ENCODE results near the gene FLNC. TPM values are rescaled to one million over a fixed set of nuclear protein-coding genes. Genes with fewer than 3 reads are reported as not detected.

Gene FLNC
- total RNA-seq, 1 experiment from 2014 or later = 10.2 TPM

DNA sequence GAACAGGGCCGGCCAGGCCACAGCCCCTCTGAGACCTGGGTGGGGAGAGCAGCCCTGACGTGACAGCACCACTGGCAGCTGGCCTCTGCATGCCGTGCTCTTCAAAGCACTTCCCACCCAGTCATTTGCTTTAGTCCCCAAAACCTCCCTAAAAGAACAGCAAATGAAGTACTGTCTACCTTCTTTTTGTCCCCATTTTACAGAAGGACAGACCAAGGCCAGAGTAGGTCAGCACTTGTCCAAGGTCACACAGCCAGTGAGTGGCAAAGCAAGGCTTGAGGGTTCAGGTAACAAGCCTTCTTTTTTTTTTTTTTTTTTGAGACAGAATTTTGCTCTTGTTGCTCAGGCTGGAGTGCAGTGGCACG is 47.5 kb downstream of the FLNC start:
- intact Hi-C loops (cut with micrococcal nuclease; ENCODE audit: unreplicated experiment) = no loop called here
- H3K36me3 ChIP-seq (ENCODE audit: control insufficient read depth, insufficient read depth, low read length) = no peaks in the 10 kb centered on the region
- POLR2A ChIA-PET = no interaction called here
- DNase-seq (ENCODE audit: low read depth, low spot score) (no peak), ATAC-seq (no peak)
- no TSS peak for BruUV-seq (replicated peaks)
- no peaks in the 10 kb centered on the region for H3K27me3 ChIP-seq (ENCODE audit: control insufficient read depth, insufficient read depth, low read length)
- H3K4me1 ChIP-seq (ENCODE audit: control insufficient read depth, insufficient read depth, low read length) = no peaks in the 10 kb centered on the region
- CTCF ChIA-PET = no interaction called here
- H3K4me3 ChIP-seq (ENCODE audit: low read depth in 2 of 2, low read length in 2 of 2) = no peak overlapping the region
- no peaks in the 10 kb centered on the region for H3K9me3 ChIP-seq (ENCODE audit: control insufficient read depth, insufficient read depth, low read depth, low read length)
- TF ChIP-seq SIN3A (IDR thresholded peaks at IDR 0.05; ENCODE audit: borderline replicate concordance, insufficient read depth, low read depth, low read length) = no peak
- no peak for TF ChIP-seq TCF7L2 (IDR thresholded peaks at IDR 0.05; ENCODE audit: low read depth, low read length)
- no peak for TF ChIP-seq POLR2AphosphoS5 (IDR thresholded peaks at IDR 0.05; ENCODE audit: low read depth, low read length)
- TF ChIP-seq, protein P1, sequence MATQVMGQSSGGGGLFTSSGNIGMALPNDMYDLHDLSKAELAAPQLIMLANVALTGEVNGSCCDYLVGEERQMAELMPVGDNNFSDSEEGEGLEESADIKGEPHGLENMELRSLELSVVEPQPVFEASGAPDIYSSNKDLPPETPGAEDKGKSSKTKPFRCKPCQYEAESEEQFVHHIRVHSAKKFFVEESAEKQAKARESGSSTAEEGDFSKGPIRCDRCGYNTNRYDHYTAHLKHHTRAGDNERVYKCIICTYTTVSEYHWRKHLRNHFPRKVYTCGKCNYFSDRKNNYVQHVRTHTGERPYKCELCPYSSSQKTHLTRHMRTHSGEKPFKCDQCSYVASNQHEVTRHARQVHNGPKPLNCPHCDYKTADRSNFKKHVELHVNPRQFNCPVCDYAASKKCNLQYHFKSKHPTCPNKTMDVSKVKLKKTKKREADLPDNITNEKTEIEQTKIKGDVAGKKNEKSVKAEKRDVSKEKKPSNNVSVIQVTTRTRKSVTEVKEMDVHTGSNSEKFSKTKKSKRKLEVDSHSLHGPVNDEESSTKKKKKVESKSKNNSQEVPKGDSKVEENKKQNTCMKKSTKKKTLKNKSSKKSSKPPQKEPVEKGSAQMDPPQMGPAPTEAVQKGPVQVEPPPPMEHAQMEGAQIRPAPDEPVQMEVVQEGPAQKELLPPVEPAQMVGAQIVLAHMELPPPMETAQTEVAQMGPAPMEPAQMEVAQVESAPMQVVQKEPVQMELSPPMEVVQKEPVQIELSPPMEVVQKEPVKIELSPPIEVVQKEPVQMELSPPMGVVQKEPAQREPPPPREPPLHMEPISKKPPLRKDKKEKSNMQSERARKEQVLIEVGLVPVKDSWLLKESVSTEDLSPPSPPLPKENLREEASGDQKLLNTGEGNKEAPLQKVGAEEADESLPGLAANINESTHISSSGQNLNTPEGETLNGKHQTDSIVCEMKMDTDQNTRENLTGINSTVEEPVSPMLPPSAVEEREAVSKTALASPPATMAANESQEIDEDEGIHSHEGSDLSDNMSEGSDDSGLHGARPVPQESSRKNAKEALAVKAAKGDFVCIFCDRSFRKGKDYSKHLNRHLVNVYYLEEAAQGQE (IDR thresholded peaks at IDR 0.05; ENCODE audit: insufficient read depth in 1 of 2, low read depth in 2 of 2, low read length in 1 of 2) = no peak
- TF ChIP-seq, protein P2, sequence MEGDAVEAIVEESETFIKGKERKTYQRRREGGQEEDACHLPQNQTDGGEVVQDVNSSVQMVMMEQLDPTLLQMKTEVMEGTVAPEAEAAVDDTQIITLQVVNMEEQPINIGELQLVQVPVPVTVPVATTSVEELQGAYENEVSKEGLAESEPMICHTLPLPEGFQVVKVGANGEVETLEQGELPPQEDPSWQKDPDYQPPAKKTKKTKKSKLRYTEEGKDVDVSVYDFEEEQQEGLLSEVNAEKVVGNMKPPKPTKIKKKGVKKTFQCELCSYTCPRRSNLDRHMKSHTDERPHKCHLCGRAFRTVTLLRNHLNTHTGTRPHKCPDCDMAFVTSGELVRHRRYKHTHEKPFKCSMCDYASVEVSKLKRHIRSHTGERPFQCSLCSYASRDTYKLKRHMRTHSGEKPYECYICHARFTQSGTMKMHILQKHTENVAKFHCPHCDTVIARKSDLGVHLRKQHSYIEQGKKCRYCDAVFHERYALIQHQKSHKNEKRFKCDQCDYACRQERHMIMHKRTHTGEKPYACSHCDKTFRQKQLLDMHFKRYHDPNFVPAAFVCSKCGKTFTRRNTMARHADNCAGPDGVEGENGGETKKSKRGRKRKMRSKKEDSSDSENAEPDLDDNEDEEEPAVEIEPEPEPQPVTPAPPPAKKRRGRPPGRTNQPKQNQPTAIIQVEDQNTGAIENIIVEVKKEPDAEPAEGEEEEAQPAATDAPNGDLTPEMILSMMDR (IDR thresholded peaks at IDR 0.05) = no peak
- H3K27ac ChIP-seq (ENCODE audit: low read length) = no peak overlapping the region
- in situ Hi-C loops (cut with HindIII; ENCODE audit: low pct_unique_long_range_greater_than_20kb, low sequenced_read_pairs) = no loop called here

DNA sequence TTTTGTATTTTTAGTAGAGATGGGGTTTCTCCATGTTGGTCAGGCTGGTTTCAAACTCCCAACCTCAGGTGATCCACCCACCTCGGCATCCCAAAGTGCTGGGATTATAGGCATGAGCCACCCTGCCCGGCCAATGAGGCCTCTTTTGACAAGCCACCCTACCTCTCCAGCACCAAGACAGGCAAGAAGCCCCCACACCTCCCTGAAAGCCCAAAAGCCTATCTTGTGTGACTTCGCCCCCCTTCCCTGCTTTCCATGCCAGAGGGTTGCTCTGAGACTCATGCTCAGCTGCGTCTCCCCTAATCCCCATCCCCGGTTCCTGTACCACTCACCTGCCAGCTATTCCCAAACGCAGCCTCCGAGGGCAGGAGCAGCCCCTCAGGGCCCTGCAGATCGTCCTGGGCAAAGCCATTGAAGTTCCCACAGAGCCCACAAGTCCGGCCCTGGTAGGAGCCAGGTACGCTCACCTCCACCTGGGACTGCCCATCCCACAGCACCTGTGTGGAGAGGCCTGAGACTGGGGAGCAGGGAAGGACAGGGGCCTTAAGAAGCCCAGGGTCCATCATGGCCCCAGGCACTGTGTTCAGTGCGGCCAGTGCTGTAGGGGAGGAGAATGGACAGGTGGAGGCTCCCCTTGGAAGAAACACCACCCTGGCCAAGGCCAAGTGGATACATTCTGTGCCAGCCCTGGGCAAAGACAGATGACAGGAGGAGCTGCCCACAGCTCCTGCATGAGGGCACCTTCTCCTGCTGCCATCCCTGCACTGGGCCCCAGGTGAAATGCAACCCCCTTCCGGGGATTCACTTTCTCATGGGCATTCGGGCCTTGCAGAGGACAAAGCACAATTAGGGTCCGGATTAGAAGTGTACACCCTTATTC is 48.3 kb downstream of the FLNC start:
- POLR2A ChIA-PET = no interaction called here
- TF ChIP-seq, protein P2 (IDR thresholded peaks at IDR 0.05) = no peak
- TF ChIP-seq, protein P1 (IDR thresholded peaks at IDR 0.05; ENCODE audit: insufficient read depth in 1 of 2, low read depth in 2 of 2, low read length in 1 of 2) = no peak
- no peak for TF ChIP-seq POLR2AphosphoS5 (IDR thresholded peaks at IDR 0.05; ENCODE audit: low read depth, low read length)
- no peak for TF ChIP-seq SIN3A (IDR thresholded peaks at IDR 0.05; ENCODE audit: borderline replicate concordance, insufficient read depth, low read depth, low read length)
- no peak for TF ChIP-seq TCF7L2 (IDR thresholded peaks at IDR 0.05; ENCODE audit: low read depth, low read length)
- CTCF ChIA-PET = interaction anchor here (0.8 to 1.3 kb wide), 2 partner anchors 84 to 153 kb away, joined by 3 to 4 read pairs; no protein-coding TSS in a partner anchor
- Histone ChIP-seq H3K27ac (ENCODE audit: low read length) (no peak overlapping the region), H3K27me3 (ENCODE audit: control insufficient read depth, insufficient read depth, low read length) (no peaks in the 10 kb centered on the region), H3K4me1 (ENCODE audit: control insufficient read depth, insufficient read depth, low read length) (no peaks in the 10 kb centered on the region), H3K4me3 (ENCODE audit: low read depth in 2 of 2, low read length in 2 of 2) (no peak overlapping the region), H3K36me3 (ENCODE audit: control insufficient read depth, insufficient read depth, low read length) (no peaks in the 10 kb centered on the region), H3K9me3 (ENCODE audit: control insufficient read depth, insufficient read depth, low read depth, low read length) (no peaks in the 10 kb centered on the region)
- BruUV-seq (replicated peaks) = no TSS peak
- in situ Hi-C loops (cut with HindIII; ENCODE audit: low pct_unique_long_range_greater_than_20kb, low sequenced_read_pairs) (no loop called here), intact Hi-C loops (cut with micrococcal nuclease; ENCODE audit: unreplicated experiment) (no loop called here)
- no peak for DNase-seq (ENCODE audit: low read depth, low spot score)
- no peak for ATAC-seq
